22Rv1 (cell line): ENCODE data around the gene VAMP5.
A peak's percentile ranks its signal among the peaks of the same experiment; 100 is the strongest.
"Not testable (repeated sequence)": the region's sequence is repeated elsewhere in the genome, so short reads cannot be mapped to it uniquely, and the experiment has no call there.

Source experiments
- H3K27ac ChIP-seq: fragments of 450-650 bp; 2 replicates; pipeline ENCODE4 v1.5.1; 2017
- ZFX ChIP-seq: fragments of 450-650 bp; IDR thresholded peaks from 2 replicates; pipeline ENCODE4 v1.6.1; 2017; ENCODE audit warnings: antibody characterized with exemption, borderline replicate concordance
- TF ChIP-seq, protein P1 (sequence below): fragments of 450-650 bp; IDR thresholded peaks from 2 replicates; pipeline ENCODE4 v1.5.1; 2017; ENCODE audit warnings: mild to moderate bottlenecking

Gene VAMP5

DNA sequence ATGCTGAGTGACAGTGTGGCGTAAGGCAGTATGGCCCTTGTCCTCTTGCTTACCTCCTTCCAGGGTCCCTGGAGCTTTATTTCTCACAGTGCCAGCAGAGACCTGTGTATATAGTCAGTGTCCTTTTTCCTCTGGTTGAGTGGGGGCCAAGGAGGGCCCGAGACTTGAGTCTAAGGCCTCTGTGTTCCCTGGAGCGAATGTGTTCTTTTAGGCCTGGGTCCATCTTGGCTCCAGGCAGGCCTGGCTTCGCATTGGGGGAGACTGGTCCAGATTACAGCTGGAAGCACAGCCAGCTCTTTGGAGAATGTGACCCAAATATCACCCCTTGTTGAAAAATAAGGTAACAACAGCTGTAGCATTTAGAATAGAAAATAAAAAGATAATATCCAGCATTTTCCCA is 5.0 kb downstream of the VAMP5 start:
- no peak overlapping the region for H3K27ac ChIP-seq
- TF ChIP-seq, protein P1, sequence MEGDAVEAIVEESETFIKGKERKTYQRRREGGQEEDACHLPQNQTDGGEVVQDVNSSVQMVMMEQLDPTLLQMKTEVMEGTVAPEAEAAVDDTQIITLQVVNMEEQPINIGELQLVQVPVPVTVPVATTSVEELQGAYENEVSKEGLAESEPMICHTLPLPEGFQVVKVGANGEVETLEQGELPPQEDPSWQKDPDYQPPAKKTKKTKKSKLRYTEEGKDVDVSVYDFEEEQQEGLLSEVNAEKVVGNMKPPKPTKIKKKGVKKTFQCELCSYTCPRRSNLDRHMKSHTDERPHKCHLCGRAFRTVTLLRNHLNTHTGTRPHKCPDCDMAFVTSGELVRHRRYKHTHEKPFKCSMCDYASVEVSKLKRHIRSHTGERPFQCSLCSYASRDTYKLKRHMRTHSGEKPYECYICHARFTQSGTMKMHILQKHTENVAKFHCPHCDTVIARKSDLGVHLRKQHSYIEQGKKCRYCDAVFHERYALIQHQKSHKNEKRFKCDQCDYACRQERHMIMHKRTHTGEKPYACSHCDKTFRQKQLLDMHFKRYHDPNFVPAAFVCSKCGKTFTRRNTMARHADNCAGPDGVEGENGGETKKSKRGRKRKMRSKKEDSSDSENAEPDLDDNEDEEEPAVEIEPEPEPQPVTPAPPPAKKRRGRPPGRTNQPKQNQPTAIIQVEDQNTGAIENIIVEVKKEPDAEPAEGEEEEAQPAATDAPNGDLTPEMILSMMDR: no peak
- no peak for TF ChIP-seq ZFX

DNA sequence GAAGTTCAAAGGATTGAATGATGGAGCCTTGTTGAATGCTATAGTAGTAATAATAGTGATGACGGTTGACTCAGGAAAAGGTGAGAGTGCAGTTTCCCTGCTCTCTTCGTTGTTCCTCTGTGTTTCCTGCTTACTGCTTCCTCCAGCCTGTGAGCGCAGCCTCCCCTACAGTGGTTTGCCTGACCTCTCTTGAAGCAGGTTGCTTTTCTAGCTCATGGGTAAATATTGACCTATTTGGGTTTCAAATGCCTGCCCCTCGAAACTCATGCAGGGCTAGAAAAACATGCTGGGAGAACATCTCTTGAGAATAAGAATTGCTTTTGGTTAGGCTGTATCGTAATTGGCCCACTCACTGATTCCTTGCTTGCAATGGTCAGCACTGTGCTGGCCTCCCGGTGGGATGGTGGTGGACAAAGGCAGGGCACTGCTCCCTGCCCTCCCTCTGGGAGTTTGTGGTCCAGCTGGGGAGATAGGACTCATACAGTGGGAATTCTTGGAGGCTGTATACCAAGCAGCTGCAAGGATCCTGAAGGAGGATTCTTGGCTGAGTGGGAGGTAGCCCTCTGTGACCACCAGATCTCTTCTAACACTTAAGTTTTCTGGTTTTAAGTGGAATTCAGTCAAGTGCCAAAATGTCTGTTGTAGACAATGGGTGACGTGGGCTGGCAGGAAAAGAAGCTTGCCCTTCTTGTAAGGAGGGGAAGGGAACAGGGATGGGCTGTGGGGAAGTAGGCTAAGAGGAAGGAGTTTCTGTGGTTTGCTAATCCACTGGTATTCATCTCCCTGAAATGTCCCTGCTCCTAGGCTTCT is 6.0 kb downstream of the VAMP5 start:
- no peak overlapping the region for H3K27ac ChIP-seq
- TF ChIP-seq, protein P1: no peak
- no peak for TF ChIP-seq ZFX

DNA sequence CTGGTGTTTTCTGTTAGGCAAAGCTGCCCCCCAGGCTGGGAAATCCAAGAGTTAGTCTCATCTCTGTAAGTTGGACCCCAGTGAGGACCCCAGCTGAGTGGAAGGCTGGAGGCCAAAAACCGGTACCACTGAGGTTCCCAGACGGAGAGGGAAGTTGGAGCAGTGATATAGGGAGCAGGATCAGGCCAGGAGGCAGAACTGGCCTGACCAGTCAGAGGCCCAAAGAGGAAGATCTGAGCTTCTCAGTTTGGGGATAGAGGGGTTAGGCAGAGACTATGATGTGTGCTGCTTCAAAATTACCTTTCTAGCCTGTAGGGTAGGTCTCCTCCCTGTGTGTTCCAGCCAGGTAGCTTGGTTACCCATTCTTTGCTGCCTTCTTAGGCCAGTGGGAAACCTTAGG is 6.7 kb downstream of the VAMP5 start:
- no peak for TF ChIP-seq ZFX
- TF ChIP-seq, protein P1: no peak
- H3K27ac ChIP-seq: no peak overlapping the region

DNA sequence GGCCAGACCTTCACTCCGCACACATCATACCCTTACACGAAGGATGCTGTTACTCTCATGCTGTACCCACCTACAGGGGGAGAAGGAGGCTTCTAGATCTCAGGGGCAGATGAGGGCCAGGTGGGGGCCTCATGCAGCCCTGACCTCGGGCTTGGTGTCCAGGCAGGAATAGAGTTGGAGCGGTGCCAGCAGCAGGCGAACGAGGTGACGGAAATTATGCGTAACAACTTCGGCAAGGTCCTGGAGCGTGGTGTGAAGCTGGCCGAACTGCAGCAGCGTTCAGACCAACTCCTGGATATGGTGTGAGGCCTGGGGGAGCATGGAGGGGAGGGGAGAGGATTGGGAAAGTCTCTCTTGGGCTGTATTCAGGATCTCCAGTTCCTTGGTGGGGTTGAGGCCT is 7.3 kb downstream of the VAMP5 start:
- H3K27ac ChIP-seq: no peak overlapping the region
- TF ChIP-seq, protein P1: no peak
- TF ChIP-seq ZFX: no peak

DNA sequence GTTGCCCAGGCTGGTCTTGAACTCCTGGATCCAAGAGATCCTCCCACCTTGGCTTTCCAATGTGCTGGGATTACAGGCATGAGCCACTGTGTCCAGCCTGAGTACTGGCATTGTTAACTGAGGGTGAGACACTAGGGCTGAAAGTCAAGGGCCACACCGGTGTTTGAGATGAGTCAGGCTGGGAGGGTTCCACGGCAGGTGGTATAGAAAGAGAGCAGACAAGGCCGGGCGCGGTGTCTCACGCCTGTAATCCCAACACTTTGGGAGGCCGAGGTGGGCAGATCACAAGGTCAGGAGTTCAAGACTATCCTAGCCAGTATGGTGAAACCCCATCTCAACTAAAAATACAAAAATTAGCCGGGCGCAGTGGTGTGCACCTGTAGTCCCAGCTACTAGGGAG is 8.1 kb downstream of the VAMP5 start:
- H3K27ac ChIP-seq: not testable (repeated sequence)

DNA sequence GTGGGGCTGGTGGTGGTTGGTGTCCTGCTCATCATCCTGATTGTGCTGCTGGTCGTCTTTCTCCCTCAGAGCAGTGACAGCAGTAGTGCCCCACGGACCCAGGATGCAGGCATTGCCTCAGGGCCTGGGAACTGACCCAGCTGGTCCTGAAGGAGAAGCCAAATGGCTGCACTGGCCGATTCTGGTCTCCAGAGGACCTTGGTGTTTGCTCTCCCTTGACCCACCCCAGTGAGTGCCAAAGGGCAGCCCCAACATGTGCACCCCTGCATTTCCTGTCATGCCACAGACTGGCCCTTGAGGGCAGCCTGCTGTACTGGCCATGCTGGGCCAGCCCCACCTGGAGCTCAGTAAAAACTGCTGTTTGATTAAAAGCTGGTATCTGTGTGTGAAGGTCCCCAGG is 8.8 kb downstream of the VAMP5 start:
- H3K27ac ChIP-seq: no peak overlapping the region
- no peak for TF ChIP-seq ZFX
- TF ChIP-seq, protein P1: no peak

DNA sequence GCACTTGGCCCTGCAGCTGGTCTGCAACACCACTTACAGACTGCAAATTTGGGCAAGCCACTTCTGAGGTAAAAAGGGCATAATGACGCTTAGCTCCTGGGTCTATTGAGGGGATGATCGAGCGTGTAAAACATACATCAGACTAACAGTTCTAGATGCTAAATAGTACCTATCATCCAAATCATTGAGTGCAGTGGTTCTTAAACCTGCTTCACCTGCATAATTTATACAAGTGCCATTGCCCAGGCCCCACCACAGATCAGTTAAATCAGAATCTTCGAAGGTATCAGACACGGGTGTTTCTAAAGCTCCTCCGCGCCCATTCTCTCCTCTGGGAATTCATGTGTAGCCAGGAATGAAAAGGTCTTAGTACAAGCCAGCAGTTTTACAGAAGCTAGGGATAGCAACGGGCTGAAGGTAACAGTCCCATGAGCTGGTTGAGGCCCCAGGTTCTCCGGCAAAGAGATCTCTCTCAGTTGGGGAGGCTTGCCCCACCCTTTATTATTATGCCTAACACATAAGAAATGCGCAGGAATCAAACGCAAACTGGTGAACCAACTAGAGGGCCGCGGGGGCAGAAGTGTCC is 10.6 kb downstream of the VAMP5 start:
- H3K27ac ChIP-seq: peak overlapping the region; percentile 86
- no peak for TF ChIP-seq ZFX
- TF ChIP-seq, protein P1: no peak
